Amygdala (tissue), 56 donors: ENCODE measurements around the gene ANXA5.
A peak's percentile ranks its signal among the peaks of the same experiment; 100 is the strongest.

Experiments used
- DNase-seq, 56 donors: peaks; one replicate each; lab custom pipeline; 2025; lab: John Stamatoyannopoulos, UW

Gene ANXA5

DNA sequence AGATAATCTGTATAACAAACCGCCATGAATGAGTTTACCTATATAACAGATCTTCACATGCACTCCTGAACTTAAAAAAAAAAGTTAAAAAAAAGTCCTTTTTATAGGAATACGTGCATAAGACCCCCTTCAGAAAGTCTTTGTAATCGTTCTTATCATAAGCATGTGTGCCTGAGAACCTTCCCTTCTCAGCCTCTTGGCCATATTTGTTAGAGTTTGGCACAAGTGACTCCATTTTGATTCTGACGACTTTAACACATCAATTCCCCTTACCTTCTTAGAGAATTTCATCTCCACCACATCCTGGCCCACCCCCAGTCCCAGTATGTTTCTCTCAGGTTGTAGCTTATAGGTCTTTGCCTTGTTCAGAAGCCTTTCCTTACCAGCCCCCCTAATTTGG, 16.0 kb upstream of the ANXA5 start:
- DNase-seq = no peak

DNA sequence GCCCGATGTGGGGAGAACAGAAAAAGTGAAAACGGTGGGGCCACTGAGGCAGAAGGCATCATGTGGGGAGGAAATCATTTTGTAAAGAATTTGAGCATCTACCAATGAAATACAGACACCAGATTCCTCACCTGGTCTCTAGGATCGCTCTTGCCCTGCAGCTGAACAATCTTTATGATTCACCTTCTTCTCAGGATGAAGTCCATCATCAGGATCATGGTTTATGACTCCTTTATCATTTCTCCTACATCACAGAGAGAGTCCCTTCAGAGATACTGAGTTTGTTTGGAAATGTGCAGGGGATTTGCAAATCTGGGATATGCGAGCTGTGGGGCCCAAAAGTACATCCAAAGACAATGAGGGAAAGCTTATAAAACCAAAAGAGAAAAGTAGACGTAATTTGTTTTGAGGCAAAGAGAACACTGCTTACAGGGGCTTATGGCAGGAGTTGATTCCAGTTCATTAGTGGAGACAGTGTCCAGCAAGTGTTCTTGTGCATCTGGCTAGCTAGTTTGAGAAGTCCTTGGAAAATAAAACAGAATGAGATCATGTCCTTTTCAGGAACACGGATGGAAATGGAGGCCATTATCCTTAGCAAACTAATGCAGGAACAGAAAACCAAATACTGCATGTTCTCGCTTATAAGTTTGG, 15.3 kb upstream of the ANXA5 start:
- DNase-seq = no peak

DNA sequence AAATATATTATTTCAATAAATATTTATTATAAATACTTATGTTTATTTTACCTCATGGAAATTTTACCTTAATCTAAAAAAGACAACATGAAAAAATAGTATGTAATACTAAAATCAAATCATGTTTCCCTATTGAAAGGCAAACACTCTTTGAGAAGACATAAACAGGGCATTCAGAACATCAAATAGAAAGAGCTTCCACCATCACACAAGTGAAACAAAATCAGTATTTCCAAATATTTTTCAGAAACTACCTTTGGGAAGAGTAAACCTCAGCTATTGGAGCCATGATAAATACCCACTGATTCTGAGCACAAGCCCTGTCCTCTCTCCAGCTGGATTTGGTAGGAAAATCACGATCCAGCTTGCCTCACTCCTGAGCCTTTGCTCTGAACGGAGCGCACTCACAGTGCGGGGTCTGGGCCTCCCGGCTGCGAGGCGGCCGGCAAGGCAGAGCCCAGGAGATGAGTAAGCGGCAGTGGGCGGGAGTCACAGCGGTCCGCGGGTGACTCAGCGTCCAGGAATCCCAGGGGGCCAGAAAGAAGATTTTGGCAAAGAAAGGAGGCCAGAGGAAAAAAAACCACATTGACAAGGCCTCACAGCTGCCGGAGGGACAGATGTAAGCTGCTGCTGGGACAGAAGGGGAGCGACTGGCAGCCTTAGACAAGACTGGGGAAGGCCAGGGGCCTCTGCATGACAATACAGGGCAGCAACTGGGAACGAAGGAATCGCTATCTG, 14.7 kb upstream of the ANXA5 start:
- DNase-seq = peak in 46 of 56 donors; percentile 2 to 81 (median 27)

DNA sequence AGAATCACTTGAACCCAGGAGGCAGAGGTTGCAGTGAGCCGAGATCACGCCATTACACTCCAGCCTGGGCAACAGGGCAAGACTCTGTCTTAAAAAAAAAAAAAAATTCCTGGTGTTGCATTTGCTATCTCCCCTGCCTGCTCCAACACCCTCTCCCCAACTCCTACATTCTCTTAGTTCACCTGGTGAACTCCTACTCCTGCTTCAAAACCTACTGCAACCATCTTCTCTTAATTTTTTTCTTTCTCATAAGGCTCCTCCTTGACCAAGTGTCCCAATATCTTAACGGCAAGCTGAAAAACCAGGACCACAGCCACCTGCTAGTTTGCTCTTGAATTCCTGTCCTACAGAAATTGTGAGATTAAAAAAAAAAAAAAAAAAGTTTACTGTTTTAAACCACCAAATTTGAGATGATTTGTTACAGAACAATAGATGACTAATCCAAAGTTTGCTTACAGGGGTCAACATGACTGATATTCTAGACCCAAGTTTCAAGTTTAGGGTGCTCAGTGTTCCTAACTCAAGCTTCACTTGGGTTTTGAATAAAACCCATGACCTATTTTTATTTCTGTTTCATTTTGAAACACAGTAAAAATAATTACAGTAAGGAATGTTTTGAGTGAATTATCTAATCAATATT, 13.1 kb upstream of the ANXA5 start:
- no peak for DNase-seq

DNA sequence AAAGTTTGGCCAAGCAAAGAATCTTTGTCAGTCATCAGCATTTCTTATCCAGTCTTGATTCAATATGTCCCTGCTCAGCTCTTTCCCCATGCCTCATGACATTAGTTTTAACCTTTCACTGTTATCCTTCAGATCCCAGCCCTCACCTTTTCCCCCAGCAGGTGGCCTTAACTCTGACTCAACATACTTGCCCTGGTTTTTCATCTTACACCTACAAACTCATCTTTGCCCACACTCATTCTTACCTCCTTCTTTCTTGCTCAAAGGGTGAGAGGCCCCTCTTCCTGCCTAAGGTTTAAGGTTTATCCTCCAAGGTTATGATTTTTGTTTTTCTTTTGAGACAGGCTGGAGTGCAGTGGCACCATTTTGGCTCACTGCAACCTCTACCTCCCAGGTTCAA, 10.6 kb upstream of the ANXA5 start:
- no peak for DNase-seq

- no peak for DNase-seq
Observed at GRCh38 chr4:121706595-121707021, 9.8 kb upstream of the ANXA5 start.

GRCh38 chr4:121705521-121705920, 8.7 kb upstream of the ANXA5 start:
- no peak for DNase-seq

GRCh38 chr4:121702136-121702535, 5.4 kb upstream of the ANXA5 start:
- DNase-seq = no peak

DNA sequence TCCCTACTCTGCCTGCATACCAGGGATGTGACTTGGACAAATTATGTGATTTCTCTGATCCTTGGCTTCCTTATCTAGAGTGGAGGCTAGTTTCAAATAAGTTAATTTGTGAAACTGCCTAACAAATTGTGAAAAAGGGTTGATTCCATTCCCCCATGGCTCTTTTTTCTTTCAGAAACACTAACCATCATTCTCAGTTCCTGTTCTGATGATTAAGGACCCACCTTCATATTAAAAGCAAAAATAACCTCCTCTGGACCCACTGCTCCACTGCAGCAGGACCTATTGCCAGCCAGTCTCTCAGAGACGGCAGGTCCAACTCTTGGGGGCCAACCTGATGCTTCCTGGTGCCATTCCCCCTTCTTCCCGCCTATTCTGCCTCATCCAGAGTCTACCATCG, 4.5 kb upstream of the ANXA5 start:
- no peak for DNase-seq

DNA sequence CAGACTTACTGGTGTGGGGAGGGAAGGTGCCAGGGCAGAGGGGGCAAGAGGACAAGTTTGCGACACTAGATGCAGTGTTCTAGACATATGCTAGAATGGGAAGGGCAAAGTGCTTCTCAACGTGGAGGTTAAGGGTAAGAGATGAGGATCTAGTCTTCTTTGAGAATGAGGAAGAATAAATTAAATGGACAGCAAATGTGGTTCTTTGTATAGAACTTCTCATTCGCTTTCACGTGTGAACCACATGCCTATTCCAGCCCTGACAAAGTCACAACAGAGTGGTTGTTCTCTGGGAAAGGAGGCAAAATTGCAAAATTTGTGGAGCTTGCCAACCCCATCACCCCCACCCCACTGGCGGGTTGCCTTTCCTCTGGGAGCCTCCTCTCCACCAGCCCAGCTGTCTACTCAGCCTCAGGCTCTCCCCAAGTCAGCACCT, 1.5 kb upstream of the ANXA5 start:
- peak in 10 of 56 donors; percentile 0 to 13 (median 5) for DNase-seq

DNA sequence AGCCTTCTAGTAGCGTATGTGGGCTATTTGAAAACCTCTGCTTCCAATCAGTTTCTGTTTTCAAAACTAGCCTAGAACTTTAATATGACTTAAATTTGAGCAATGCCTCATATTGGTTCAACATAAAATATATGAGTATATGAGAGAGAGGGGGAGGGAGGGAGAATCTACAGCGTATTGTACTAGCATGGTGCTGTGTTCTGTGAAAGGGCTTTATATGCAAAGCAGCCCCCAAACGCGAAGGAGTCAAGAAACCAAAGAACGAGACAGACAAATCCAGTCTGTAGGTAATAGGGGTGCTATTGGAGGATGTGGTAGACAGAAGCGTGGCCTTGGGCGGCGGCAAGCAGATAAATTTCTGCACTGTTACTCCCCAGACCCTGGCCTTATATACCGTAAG, 784 bp upstream of the ANXA5 start:
- DNase-seq = no peak

- DNase-seq = peak in 53 of 56 donors; percentile 5 to 78 (median 51)
Observed at GRCh38 chr4:121696170-121696580, 605 bp downstream of the ANXA5 start.

GRCh38 chr4:121693886-121694285, 2.9 kb downstream of the ANXA5 start:
- DNase-seq = no peak

DNA sequence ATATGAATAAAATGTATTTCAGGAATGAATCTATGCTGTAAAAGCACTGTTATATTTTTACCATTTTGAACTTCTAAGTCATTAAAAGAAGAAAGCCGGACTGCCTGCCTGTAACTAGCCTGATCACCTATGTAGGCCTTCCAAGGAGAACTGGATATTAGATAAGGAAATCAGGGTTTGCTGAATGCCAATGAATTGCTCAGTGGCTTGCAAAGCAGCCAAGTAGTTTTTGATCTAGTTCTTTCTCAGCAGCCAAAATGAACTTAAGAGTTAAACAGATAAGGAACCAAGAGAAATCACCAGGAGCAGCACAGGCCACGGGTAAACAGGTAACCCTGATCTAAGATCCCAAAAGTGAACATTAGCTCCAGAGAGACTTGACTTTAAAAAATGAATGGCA, 3.3 kb downstream of the ANXA5 start:
- DNase-seq = no peak

- no peak for DNase-seq
Observed at GRCh38 chr4:121692261-121692660, 4.5 kb downstream of the ANXA5 start.

GRCh38 chr4:121690001-121690400, 6.8 kb downstream of the ANXA5 start:
- DNase-seq = no peak

DNA sequence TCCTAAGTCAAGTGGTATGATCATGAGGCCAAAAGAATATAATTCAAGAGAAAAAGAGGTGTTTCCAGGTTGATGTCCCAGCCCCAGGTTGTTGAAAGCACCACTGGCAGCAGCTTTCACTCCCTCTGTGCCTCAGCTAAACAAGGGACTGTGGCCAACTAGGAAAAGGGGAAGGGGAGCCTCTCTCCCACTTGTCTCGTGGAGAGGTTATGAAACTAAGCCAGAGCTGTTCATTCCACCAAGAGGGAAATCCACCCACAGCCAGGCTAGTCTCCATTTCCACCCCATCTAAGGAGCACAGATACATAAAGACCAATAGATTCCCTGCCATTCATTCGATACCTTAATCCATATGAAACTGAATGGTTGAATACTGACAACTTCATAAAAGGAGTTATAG, 8.1 kb downstream of the ANXA5 start:
- DNase-seq = no peak

DNA sequence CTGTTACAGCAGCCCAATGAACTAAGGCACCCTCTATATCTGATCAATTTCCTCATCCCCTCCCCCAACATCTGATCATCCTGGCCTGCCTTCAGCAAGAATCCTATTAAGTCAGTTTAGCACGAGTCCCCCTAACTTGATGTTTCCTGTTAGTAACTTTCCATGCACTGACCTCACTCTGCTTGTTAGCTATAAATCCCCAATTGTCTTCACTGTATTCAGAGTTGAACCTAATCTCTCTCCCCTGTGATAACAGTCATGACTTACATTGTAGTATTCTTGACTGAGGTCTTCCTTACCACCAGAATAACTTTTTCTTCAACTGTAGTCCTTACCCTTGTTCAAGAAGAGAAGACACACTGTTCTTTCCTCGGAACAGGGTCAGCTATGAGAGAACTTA, 8.5 kb downstream of the ANXA5 start:
- no peak for DNase-seq

GRCh38 chr4:121686255-121686654, 10.5 kb downstream of the ANXA5 start:
- no peak for DNase-seq

- DNase-seq = no peak
Observed at GRCh38 chr4:121685257-121685656, 11.5 kb downstream of the ANXA5 start.

DNA sequence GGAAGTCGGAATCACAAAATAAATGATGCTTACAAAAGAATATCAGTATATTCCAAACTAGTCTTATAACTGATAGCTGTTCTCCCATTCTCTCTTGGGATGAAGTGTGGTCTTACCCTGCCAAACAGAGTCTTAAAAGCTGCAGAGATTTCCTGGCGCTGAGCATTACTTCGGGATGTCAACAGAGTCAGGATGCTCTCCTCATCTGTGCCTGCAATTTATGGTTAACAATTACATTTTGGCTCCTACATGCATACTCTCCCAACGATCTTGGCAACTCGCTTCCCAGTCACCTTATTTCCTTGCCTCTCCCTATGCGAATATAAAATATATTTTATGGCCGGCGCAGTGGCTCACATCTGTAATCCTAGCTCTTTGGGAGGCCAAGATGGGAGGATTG, 12.2 kb downstream of the ANXA5 start:
- no peak for DNase-seq

- no peak for DNase-seq
Observed at GRCh38 chr4:121684016-121684415, 12.8 kb downstream of the ANXA5 start.
